Epidermal melanocyte (primary cell): ENCODE measurements around the gene HBS1L.

Experiments
- DNase-seq: peaks from one replicate; pipeline ENCODE4 v3.0.0; 2011; ENCODE audit warnings: low spot score; ENCODE audit not compliant: insufficient read length

The HBS1L gene

DNA sequence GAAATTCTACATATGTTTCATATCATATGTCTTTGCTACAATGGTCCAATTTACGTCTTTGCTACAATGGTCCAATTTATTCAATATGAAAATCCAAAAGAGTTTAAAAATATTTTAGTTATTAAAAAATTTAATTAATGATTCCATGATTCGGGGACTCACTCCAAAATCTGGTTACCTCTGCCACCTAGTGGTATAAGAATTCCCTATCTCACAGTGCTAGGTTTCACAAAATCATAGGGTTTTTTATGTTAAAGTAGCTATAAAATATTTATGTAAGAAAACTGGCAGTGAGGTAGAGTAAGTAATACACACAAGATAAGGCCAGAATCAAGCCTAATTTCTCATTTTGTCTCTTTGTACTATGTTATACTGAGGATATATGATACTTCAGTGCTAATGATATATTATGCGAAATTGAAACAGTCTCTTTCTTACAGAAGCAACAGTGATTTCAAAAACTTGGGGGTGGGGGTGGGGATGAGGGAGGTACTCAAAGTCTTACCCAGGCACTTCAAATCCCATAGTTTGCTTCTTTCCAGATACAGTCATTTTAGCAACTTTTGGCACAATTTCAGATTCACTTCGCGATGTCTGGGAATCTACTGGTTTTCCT, 52.3 kb downstream of the HBS1L start:
- DNase-seq, result no peak

DNA sequence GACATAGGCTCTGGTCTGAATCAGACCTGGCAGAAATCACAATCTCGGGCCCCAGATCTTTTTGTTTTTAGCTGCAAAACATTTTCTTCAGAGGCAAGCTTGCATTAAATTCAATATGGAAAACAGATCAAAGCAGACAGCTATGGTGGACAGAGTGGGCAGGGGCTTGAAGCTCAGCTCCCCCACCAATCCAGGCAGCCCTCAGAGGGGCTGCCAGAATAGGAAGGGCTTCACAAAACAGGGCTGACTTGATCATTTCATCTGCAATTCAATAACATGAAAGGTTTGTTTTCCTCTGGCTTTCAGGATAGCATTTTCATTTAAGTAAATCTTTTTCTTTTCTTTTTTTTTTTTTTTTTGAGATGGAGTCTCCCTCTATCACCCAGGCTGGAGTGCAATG, 55.5 kb downstream of the HBS1L start:
- DNase-seq, result no peak

DNA sequence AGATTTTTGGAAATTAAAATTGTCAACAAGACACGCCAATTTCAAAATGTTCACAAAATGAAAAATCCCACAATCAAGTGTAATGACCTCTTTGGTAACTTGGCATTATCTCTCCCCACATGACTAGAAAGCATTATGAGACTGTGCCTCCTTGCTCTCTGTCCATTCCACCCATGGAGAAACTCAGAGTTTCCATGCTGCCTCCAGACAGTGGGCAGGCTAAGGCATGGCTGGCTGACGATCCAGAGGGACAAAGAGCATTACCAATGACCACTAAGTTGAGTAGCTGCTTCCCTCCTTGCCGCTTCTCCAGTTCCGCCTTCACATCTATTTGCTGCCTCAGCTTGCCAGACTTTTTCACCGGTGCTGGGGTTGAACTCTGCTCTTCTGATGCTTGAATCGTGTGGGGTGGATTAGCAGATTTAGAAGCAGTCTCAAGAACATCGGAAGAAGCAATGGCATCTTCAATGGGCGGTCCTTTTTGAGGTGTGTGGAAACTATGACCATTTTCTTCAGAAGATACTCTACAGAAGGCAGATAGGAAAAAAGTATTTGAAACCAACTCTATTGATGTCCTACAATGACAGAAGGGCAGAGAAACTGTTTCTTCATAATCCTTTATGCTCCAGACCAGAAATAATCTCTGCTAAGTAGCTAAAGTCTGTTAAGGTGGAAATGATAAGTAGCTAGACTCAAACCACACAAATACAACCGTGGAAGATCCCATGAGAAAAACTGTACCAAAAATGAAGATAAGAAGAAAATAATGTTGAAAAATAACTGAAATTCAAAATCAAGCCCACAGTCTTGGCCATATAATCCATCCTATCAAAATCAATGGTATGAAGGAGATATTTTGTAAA, 57.3 kb downstream of the HBS1L start:
- DNase-seq, result no peak

DNA sequence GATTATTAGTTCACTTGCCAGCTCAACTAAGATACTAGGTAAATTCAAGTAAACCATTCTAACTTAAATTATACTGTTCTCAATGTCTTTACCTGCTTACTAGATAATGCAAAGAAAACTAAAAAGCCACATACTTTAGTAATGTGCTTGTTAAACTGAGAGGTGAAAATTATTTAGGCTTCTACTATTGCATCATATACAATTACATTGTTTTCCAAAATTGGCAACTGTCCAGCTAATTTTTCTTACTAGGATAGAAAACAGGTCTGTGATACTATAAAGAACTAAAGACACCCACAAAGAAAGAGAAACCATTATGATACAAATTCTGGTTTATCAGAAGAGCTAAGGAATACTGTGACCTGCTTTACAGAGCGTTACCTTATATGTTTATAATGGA, 59.1 kb downstream of the HBS1L start:
- DNase-seq, result no peak

DNA sequence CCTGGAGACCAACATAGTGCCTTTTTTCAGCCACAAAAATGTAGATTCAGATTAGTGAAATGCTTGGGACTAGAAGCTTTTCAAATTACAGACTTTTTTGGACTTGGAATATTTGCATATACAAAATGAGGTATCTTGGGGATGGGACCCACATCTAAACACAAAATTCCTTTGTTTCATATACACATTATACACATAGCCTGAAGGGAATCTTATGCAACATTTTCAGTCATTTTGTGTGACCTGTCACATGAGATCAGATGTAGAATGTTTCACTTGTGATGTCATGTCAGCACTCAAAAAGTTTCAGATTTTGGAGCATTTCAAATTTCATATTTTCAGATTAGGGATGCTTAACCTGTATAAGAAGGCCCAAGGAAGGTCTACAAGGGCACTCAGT, 60.2 kb downstream of the HBS1L start:
- DNase-seq, result no peak

DNA sequence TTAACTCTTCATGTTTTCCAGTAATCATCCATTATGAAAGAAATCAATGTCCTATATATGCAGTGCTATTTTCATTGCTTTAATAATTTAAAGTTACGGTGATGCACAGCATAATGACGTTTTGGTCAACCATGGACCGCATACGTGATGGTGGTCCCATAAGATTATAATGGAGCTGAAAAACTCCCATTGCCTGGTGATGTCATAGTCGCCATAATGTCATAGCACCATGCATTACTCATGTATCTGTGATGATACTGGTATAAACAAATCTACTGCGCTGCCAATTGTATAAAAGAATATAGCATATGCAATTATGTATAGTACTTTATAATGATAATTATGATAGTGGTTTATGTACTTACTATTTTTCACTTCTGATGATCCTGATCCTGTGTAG, 62.5 kb downstream of the HBS1L start:
- DNase-seq, result no peak

DNA sequence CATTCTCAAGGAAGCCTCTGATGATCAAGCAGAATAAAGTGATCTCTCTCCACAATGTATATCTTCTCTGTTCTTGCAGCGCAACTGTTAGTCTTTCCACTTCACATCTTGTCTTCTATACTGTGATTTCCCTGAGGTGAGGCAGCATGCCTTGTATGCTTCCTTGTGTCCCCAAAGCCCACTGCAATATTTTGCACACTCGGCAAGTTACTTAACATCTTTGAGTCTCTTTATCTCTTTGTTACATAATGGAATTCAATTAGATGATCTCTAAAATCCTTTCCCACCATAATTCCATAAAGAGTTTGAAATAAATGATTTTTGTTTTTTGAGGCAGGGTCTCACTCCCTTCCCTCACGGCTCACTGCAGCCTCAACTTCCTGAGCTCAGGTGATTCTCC, 64.4 kb downstream of the HBS1L start:
- DNase-seq, result no peak

DNA sequence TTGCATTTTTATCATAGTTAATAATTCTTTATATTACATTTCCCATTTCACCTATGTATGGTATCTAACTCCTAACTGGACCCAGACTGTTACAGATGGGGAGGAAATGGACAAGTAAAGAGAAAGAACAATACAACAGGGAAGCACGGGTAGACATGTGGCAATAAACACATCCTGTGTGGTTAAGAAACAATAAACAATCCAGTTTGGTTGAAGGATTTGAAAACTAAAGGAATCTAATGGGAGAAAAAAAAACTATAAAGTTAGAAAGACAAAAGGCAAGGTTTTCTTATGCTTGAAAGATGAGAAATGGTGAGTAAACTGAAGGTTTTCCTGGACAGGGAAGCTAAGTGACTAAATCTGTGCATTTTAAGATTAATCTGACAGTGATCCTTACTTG, 69.8 kb downstream of the HBS1L start:
- DNase-seq, result no peak

DNA sequence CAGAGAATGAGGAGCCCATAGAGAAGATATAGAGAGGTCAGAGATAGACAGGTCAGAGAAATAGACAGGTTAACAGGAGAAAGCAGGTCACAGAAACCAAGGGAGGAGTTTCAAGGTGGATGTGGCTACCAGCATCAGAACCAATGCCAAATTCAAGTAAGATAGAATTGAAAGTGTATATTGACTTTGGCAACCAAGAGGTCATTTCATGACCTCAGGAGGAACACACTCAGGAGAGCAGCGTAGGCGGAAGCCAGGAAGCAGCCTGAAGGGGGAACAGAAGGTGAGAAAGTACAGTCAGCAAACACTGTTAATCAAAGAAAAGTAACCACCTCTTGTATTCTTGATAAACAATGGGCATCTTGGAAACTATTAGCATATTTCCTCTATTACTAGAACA, 70.8 kb downstream of the HBS1L start:
- DNase-seq, result no peak

DNA sequence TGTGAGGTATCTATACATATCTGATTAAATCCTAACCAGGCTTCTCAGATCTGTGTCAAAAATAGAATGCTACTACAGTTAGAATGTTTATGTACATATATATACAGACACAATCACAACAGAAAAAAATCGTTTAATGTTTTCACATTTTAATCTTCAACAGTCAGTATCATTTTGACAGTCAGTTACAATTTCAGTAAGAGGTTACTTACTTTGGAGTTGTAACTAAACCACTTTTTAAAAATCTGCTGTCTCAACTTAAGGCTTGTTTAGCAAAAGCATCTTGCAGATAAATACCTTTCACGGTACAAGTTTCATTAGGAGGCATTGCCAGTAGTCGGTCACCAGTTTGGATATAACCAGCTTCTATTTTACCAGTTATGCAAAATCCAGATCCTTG, 72.5 kb downstream of the HBS1L start:
- no peak for DNase-seq

DNA sequence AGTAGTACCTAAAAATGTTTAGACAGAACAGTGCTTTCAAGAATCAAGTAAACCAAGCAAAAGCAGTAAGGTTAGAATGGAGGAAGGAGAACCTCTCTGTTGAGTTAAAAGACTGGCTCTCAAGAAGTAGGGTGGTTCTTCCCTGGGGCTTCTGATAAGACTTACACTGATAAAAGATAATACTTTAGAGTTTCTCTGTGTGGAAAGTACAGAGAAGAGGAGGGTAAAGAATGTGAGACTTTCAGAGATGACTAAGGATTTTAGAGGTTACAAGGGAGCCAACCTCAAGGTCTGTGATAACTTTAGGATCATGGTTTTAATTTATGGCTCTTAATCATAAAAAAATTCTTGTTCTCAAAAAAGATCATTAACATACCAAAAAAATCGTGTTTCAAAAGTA, 73.8 kb downstream of the HBS1L start:
- DNase-seq, result no peak

DNA sequence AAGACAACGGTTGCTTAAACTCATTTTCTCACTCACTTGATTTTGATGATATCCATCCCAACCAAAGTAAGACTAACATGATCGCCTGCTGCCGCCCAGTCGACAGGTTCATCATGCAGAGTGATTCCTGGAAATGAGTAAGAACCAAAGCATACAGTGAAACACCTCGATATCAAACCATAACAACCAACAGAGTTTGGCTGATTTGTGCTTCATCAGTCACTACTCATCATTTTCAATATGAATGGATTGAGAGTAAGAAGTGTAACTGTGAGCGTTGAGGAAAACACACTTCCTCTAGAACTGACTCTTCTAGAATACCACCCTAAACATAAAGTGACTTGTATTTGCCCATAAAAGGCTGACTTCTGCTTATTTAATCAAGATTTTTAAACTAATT, 75.5 kb downstream of the HBS1L start:
- DNase-seq, result no peak

DNA sequence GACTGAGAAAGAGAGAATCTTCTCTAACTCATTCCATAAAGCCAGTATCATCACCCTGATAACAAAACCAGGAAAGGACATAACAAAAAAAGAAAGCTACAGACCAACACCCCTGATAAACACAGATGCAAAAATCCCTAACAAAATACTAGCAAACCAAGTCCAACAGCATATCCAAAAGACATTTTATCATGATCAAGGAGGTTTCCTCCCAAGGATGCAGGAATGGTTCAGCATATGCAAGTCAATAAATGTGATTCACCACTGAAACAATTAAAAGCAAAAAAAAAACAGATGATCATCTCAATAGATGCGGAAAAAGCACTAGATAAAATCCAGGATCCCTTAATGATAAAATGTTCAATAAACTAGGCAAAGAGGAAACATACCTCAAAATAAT, 80.3 kb downstream of the HBS1L start:
- no peak for DNase-seq

DNA sequence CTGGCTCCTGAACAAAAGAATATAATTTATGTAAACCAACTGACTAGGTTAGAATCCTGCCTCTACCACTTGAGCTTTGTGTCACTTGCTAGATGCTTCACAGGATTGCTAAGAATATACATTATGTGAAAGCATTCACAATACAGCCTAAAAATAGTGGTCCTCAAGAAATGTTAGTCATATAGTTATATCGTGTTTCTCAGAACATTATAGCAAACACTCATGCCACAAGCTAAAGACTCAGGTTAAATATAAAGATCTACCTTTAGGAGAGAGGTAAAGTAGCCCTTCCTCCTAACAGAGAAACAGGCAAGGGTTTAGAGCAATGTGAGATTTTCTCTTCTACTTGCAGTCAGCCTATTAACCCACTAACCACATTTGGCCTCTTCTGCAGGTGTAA, 86.9 kb downstream of the HBS1L start:
- DNase-seq, result no peak

DNA sequence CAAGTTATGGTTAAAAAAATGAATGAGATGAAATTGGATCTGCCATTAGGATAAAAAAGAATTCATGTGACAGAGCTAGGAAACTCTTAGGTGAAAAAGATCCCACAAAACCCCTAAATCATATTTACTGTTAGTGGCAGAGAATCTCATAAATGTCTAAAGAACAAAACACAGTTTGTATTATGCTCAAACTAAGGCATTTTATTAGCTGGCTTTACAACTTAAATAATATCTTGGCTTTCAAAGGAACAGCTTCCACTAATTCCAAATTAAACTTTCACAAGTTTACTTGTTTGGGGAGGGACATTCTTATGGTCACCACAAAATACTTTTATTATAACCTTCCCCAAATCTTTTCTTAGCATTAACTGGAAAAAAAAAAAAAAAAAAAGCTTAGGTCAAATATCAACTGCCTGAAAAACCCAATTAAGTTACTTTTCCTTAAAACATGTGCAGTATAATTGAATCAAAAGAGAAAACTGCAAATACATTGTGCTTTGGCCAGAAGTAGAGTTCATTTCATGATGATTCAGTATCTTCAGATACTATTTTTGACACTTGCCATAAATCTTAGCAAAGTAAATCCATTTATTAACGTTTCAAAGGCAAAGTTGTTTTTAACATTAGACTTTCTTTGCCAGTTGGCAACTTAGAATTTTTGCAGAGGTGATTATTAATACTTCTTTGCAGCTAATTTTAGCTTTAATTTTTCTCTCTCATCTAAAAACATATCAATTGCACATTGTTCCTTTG, 90.0 kb downstream of the HBS1L start:
- DNase-seq, result no peak

DNA sequence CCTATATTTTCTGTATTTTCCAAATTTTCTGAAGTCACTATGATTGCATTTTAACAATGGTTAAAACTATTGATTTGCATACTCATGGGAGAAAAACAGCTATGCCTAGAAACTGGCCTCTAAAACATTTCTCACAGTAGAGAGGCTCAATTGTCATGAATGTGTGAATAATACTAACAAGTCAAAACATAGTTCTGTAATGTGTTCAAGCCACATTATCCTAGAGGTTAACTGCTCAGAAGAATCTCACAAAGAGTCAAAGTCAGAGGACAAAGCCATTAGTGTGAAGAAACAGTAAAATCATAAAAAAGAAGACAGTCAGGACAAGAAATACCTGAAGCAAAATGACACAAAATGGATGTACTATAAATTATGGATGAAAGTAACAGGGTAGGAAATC, 92.2 kb downstream of the HBS1L start:
- no peak for DNase-seq

DNA sequence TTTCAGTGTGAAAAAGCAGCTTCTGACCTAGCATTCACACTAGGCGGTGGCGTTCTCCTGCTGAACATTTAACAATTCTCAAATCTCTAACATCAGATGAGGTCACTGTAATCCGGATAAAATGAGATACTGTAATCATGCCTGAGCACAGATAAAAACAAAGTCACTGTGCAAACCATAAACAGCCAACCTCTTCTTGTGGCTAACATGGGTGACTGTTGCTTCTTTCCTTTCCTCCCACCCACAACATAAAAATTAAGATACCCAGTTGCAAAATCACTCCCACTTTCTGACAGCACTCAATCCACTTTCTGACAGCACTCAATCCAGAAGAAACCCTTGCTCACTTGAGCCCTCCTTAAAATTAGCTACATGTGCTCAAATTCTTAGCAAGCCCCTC, 93.3 kb downstream of the HBS1L start:
- DNase-seq, result no peak

DNA sequence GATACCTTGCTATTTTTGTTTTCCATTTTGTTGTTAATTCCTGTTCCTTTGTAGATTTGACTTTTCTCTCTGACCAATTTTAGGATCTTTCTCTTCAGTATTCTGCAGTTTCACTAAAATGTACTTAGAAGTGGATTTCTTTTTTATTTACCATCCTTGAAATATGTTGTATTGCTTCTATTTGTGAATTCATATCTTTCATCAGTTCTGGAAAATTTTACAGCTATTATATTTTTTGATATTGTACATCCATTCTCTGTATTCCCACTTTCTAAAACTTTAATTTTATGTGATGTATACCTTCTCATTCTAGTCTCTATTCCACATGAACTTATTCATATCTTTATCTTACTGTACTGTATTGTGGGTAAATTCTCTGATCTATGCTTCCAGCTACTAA, 95.0 kb downstream of the HBS1L start:
- no peak for DNase-seq

DNA sequence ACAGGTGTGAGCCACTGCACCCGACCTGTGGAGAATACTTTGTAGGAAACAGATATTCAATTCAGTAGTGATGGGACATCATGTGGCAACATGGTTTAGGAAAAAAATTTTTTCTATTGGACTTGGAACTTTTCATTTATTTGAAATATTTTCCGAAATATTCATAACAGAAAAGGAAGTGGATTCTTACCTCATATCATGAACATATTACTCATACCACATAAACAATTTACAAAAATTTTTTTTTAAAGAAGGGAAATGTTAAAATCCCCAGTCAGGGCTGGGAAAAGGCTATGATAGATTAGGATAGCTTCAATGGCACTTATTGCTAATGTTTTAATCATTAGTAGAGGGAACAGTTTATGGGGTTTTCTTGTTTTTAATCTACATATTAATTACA, 97.9 kb downstream of the HBS1L start:
- no peak for DNase-seq

DNA sequence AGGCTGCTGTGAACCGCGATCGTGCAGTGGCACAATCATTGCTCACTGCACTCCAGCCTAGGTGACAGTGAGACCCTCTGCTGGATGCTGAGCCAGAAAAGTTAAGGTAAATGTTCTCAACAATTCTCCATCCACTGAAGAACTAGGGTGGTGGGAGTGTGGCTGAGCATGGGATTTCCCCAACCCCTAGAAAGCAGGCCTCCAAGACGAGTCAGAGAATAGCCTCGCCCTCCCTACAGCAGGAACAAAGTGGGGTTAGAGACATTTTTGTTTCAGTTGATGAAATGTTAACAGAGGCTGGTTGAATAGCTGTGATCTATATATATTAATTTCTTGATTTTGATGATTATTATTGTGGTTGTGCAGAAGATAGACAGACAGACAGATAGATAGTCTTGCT, 98.6 kb downstream of the HBS1L start:
- no peak for DNase-seq

DNA sequence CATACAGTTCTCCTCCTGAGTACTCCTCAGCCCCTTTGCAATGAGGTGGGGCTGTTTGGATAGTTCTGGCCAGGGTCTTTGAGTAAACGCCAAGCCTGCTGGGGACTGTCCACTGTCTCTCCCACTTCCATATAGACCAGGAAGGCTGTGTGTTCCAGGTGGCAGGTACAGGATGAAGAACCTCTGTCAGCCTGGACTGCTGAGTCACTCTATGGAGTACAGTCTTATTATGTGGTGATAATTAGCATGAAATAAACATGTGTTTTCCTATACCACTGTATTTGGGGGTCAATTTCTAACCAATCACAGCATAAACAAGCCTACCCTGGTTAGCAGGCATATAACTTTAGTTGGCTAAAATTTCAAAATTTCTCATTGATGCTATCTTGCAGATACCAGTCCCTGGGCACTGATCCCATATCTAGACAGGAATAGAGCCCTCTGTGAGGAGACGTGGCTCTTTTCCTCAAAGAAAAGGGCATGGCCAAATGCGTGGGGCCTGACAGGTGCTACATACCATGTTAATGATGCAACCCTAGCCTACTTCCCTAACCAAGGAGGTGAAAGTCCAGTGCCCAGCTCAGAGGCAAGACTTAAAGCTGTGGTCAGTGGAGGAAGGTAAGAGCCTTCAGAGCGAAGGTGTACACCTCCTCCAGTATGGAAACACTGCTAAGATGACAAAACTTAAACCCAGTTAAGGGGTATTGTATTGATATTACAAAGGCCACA, 100.2 kb downstream of the HBS1L start:
- no peak for DNase-seq
